Measurements from ENCODE around the gene ESRRG.

Gene ESRRG

GRCh38 chr1:216528816-216529215, 194.4 kb downstream of the ESRRG start:
- ATAC-seq (ENCODE audit: insufficient read depth, low read depth) (no peak), DNase-seq (no peak)
- Histone ChIP-seq H3K79me2 (ENCODE audit: insufficient read depth, low read length) (no peaks in the 10 kb centered on the region), H3K4me1 (ENCODE audit: insufficient read depth, low read length) (no peaks in the 10 kb centered on the region), H3K36me3 (ENCODE audit: insufficient read depth, low read length) (no peaks in the 10 kb centered on the region), H3K9ac (ENCODE audit: low read depth, low read length) (no peak overlapping the region), H4K20me1 (ENCODE audit: insufficient read depth, low read length) (no peaks in the 10 kb centered on the region), H3K27me3 (ENCODE audit: insufficient read depth, low read length, poor library complexity) (no peaks in the 10 kb centered on the region), H3K4me2 (ENCODE audit: insufficient read depth, low read length) (no peak overlapping the region), H3K27ac (ENCODE audit: low read length) (no peak overlapping the region), H3K4me3 (ENCODE audit: low read depth in 1 of 2, low read length in 2 of 2) (no peak overlapping the region), H3K9me3 (ENCODE audit: insufficient read depth, low read length, severe bottlenecking) (no peaks in the 10 kb centered on the region), H2AFZ (ENCODE audit: low read depth, low read length) (no peak overlapping the region)
- TF ChIP-seq EZH2 (IDR thresholded peaks at IDR 0.05; ENCODE audit: borderline replicate concordance, low read depth, low read length, severe bottlenecking) (no peak), CTCF (IDR thresholded peaks at IDR 0.05; ENCODE audit: borderline replicate concordance, extremely low read depth, low read length, poor library complexity, severe bottlenecking) (no peak)

GRCh38 chr1:216523449-216524190, 199.6 kb downstream of the ESRRG start:
- Histone ChIP-seq H4K20me1 (ENCODE audit: insufficient read depth, low read length) (no peaks in the 10 kb centered on the region), H3K9ac (ENCODE audit: low read depth, low read length) (no peak overlapping the region), H3K9me3 (ENCODE audit: insufficient read depth, low read length, severe bottlenecking) (no peaks in the 10 kb centered on the region), H3K4me2 (ENCODE audit: insufficient read depth, low read length) (no peak overlapping the region), H3K27me3 (ENCODE audit: insufficient read depth, low read length, poor library complexity) (no peaks in the 10 kb centered on the region), H3K36me3 (ENCODE audit: insufficient read depth, low read length) (no peaks in the 10 kb centered on the region), H3K4me3 (ENCODE audit: low read depth in 1 of 2, low read length in 2 of 2) (no peak overlapping the region), H2AFZ (ENCODE audit: low read depth, low read length) (no peak overlapping the region), H3K4me1 (ENCODE audit: insufficient read depth, low read length) (no peaks in the 10 kb centered on the region), H3K79me2 (ENCODE audit: insufficient read depth, low read length) (no peaks in the 10 kb centered on the region), H3K27ac (ENCODE audit: low read length) (no peak overlapping the region)
- DNase-seq = no peak
- no peak for ATAC-seq (ENCODE audit: insufficient read depth, low read depth)
- TF ChIP-seq CTCF (IDR thresholded peaks at IDR 0.05; ENCODE audit: borderline replicate concordance, extremely low read depth, low read length, poor library complexity, severe bottlenecking) = no peak
- TF ChIP-seq EZH2 (IDR thresholded peaks at IDR 0.05; ENCODE audit: borderline replicate concordance, low read depth, low read length, severe bottlenecking) = no peak

GRCh38 chr1:216523043-216523442, 200.2 kb downstream of the ESRRG start:
- Histone ChIP-seq H3K4me2 (ENCODE audit: insufficient read depth, low read length) (no peak overlapping the region), H4K20me1 (ENCODE audit: insufficient read depth, low read length) (no peaks in the 10 kb centered on the region), H3K4me3 (ENCODE audit: low read depth in 1 of 2, low read length in 2 of 2) (no peak overlapping the region), H3K36me3 (ENCODE audit: insufficient read depth, low read length) (no peaks in the 10 kb centered on the region), H3K27me3 (ENCODE audit: insufficient read depth, low read length, poor library complexity) (no peaks in the 10 kb centered on the region), H3K27ac (ENCODE audit: low read length) (no peak overlapping the region), H3K4me1 (ENCODE audit: insufficient read depth, low read length) (no peaks in the 10 kb centered on the region), H2AFZ (ENCODE audit: low read depth, low read length) (no peak overlapping the region), H3K9me3 (ENCODE audit: insufficient read depth, low read length, severe bottlenecking) (no peaks in the 10 kb centered on the region), H3K9ac (ENCODE audit: low read depth, low read length) (no peak overlapping the region), H3K79me2 (ENCODE audit: insufficient read depth, low read length) (no peaks in the 10 kb centered on the region)
- DNase-seq = no peak
- no peak for TF ChIP-seq CTCF (IDR thresholded peaks at IDR 0.05; ENCODE audit: borderline replicate concordance, extremely low read depth, low read length, poor library complexity, severe bottlenecking)
- no peak for TF ChIP-seq EZH2 (IDR thresholded peaks at IDR 0.05; ENCODE audit: borderline replicate concordance, low read depth, low read length, severe bottlenecking)
- ATAC-seq (ENCODE audit: insufficient read depth, low read depth) = no peak

Data from DND-41 (cell line).